Activated CD4-positive, CD25-positive, alpha-beta regulatory T cell treated with anti-CD3 and anti-CD28 coated beads, Interleukin-2, amount 50 U/mL, for 24 hours (primary cell): ENCODE results near the gene RAD51D.

Experiments
- ATAC-seq, 2 donors: fragments of 150-1000 bp; cut with Tn5 transposase; one replicate each; pipeline ENCODE4 v1.10.0; 2021; ENCODE audit warnings: mild to moderate bottlenecking in 1 of 2, moderate library complexity in 1 of 2

The RAD51D gene

DNA sequence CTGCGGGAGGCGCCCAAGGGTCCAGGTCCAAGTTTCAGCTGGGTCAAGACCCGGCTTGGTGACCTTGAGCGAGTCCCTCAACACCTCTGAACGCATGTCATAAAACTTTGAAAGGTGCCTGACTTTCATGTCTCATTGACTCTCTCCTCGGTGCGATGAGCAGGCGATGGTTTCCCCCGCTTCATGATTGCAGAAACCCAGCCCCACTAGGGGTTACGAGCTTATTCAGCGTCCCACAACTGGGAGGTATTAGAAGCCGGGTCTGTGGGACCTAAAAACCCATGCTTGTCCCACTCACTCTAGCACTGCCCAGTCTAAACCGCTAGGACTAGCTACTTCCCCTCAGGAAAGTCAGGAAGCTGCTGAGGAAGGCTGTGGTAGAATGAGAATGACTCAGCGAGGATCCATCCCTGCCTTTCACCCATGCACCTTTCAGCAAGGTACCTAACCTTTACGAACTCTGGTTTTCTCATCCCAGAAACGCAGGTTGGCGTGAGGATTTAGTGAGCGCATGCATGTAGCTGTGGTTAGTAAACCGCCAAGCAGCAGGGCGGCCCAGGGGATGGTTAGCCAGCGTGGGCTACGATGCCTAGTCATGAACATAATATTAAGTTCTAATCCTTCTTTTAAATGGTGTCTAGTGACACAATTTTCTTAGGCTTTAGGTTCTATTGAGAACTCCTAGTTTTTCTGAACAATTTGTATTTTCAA lies 29.9 kb downstream of the RAD51D start:
- peak; percentile 37 to 46 for ATAC-seq

- ATAC-seq: peak; percentile 78 to 84
Observed at GRCh38 chr17:35088881-35089585, 30.6 kb downstream of the RAD51D start.

- ATAC-seq: no peak
Observed at GRCh38 chr17:35088356-35088880, 31.2 kb downstream of the RAD51D start.

GRCh38 chr17:35087731-35088355 lies 31.8 kb downstream of the RAD51D start:
- ATAC-seq: no peak

GRCh38 chr17:35086931-35087573 lies 32.6 kb downstream of the RAD51D start:
- no peak for ATAC-seq

- ATAC-seq: no peak
Observed at GRCh38 chr17:35086164-35086563, 33.5 kb downstream of the RAD51D start.

DNA sequence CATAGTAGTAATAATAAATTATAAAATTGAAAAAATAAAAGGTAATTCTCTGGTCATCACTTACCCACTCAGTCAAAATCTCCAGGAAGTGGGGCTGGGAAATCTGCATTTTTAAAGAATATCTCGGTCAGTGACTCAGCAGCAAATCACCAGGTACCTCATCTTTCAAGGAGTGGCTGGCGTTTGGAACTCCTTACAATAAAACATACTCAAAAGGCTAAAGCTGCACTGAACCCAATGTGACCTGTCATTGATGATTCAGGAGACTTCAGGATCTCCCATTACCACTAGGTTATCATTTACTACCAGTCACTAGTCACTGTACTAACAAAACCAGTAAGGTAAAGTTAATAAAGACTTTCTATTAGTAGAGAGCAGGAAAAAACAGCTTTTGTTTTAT lies 34.7 kb downstream of the RAD51D start:
- ATAC-seq: peak; percentile 6 to 8

DNA sequence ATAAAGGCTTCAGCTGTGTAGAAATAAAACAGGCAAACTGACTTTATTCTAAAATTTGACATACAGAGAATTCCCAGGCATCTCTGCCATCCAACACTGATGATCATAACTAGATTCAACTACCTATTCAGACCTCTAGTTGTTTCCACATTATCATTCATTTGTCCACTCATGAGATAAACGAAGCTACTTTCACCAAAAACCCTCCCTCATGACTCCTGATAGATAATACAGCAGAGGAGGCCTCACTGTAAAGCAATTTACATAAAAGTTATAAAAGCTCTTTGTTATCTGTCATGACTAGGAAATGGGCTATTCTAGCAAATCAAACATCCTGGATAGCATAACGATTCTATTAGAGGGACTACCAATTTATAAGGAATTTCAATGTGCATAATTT lies 36.6 kb downstream of the RAD51D start:
- no peak for ATAC-seq

DNA sequence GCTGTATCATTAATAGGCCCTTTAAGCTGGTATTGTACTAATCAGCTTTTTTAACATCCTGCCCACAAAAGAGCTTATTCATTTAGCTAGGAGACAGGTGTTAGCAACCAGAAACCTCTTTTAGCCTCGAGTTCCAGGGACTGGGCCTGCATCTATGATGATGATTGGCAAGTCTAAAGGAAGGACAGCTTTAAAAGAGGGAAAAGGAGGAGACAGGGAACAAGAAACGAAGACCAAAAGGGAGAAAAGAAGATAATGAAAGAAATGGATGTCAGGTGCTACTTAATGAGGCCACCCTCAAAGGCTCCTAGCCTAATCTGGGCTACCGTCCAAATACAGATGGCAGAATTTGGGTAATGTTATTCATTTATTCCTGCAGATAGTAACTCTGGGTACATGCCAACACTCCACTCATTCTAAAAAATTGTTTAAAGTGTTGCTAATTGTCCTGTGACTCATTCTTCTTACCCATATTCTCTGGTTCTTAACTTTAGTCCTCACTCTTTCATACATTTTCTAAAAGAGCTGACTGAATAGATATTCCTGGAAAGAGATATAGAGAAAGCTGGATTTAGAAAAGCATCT lies 37.5 kb downstream of the RAD51D start:
- peak; percentile 68 to 74 for ATAC-seq

- no peak for ATAC-seq
Observed at GRCh38 chr17:35081638-35082037, 38.0 kb downstream of the RAD51D start.

GRCh38 chr17:35080536-35080935 lies 39.1 kb downstream of the RAD51D start:
- ATAC-seq: peak in 1 of 2 donors; percentile 22

GRCh38 chr17:35079547-35080423 lies 39.9 kb downstream of the RAD51D start:
- no peak for ATAC-seq

GRCh38 chr17:35076874-35077273 lies 42.8 kb downstream of the RAD51D start:
- no peak for ATAC-seq

- ATAC-seq: no peak
Observed at GRCh38 chr17:35074711-35075707, 44.7 kb downstream of the RAD51D start.

- ATAC-seq: peak; percentile 22 to 28
Observed at GRCh38 chr17:35073991-35074627, 45.6 kb downstream of the RAD51D start.

- ATAC-seq: peak; percentile 63 to 77
Observed at GRCh38 chr17:35073183-35073790, 46.4 kb downstream of the RAD51D start.

DNA sequence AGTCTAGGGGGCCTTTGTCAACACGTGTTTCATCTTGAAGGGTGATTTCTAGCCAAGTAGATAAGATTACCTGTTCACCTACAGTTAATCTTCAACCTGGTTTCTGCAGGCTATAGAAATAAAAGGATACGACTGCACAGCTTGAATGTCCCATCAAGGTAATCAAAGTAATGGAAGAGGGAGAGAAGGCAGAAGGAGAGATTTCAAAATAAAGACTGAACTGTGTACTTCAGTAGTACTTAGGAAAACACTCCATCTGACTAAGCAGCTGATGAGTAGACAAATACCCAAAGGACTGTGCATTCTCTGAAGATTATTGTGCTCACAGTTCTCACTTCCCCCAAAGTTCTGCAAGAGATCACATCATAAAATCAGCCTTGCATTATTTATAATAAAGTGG lies 50.3 kb downstream of the RAD51D start:
- no peak for ATAC-seq

GRCh38 chr17:35068249-35068648 lies 51.4 kb downstream of the RAD51D start:
- ATAC-seq: no peak

- no peak for ATAC-seq
Observed at GRCh38 chr17:35065880-35066279, 53.8 kb downstream of the RAD51D start.
